HepG2 (cell line): ENCODE data around the gene SGO1. TPM values are rescaled to one million over a fixed set of nuclear protein-coding genes. Genes with fewer than 3 reads are reported as not detected.

Experiments
- ATAC-seq: fragments of 200-7000 bp; cut with Tn5 transposase; 3 replicates; pipeline ENCODE4 v1.9.1; 2020; ENCODE audit warnings: mild to moderate bottlenecking, moderate library complexity
- BruUV-seq: library from RNA; stranded (reverse); fragments of 400-500 nt; replicated peaks from 2 replicates; lab custom pipeline; 2021; lab: Mats Ljungman, UMichigan
- CTCF ChIA-PET: fragments of 300-600 bp; formaldehyde crosslinking; extraction: SDS; loops from one replicate; lab custom pipeline; 2021; ENCODE audit warnings: low total read pairs, inconsistent platforms, low intra/inter-chr PET ratio; lab: Yijun Ruan, JAX
- POLR2A ChIA-PET: fragments of 350-600 bp; sonication (Branson Sonifier 250); formaldehyde crosslinking; loops from one replicate; lab custom pipeline; 2020; ENCODE audit warnings: antibody characterized with exemption, inconsistent platforms; lab: Yijun Ruan, JAX
- DNase-seq: peaks from one replicate; pipeline ENCODE4 v3.0.0-alpha.2; 2015; ENCODE audit warnings: low spot score
- FAIRE-seq: peaks from 3 replicates; lab custom pipeline; 2011; peaks lifted over from hg19 to GRCh38; lab: Jason Lieb, UNC
- H2AFZ ChIP-seq: one replicate; pipeline ENCODE4 v1.6.1; 2011; ENCODE audit warnings: low read length, inconsistent platforms
- H3K27ac ChIP-seq: fragments of 300-600 bp; 3 replicates; pipeline ENCODE4 v1.8.0; 2011; ENCODE audit warnings: mixed run types, mild to moderate bottlenecking, mixed read lengths, low read length, inconsistent platforms; ENCODE audit not compliant: insufficient read depth; ENCODE audit errors: extremely low read length
- H3K27me3 ChIP-seq, 2 experiments: fragments of 200-600 bp in 1 of 2; 2 replicates in 1 of 2; 3 replicates in 1 of 2; pipeline versions ENCODE4 v1.6.0 to v1.8.0; 2011; ENCODE audit warnings: low read length in 2 of 2, mild to moderate bottlenecking in 2 of 2, moderate library complexity in 2 of 2, inconsistent platforms in 1 of 2; ENCODE audit not compliant: insufficient read depth in 2 of 2, control insufficient read depth in 1 of 2
- H3K36me3 ChIP-seq, 2 experiments: fragments of 200-600 bp in 1 of 2; replicated peaks in 1 of 2; 2 replicates in 1 of 2; 3 replicates in 1 of 2; pipeline versions ENCODE4 v1.5.1 to v1.8.0; 2011; ENCODE audit warnings: low read length in 2 of 2, inconsistent platforms in 1 of 2; ENCODE audit not compliant: insufficient read depth in 2 of 2, control insufficient read depth in 1 of 2
- H3K4me1 ChIP-seq: 2 replicates; pipeline ENCODE4 v1.5.1; 2012; ENCODE audit warnings: low read length, inconsistent platforms; ENCODE audit not compliant: insufficient read depth
- H3K4me2 ChIP-seq: 2 replicates; pipeline ENCODE4 v1.6.0; 2011; ENCODE audit warnings: low read depth, low read length, inconsistent platforms
- H3K4me3 ChIP-seq, 3 experiments: fragments of 200-600 bp in 1 of 3; sonication (generic), shearing (Covaris generic) in 1 of 3; replicated peaks in 1 of 3; 2 replicates each; pipeline ENCODE4 v1.5.1; 2011 to 2016; ENCODE audit warnings: low read length in 3 of 3, inconsistent platforms in 2 of 3, low read depth in 2 of 3, mild to moderate bottlenecking in 2 of 3, control low read depth in 1 of 3, mixed read lengths in 1 of 3; ENCODE audit not compliant: insufficient read depth in 1 of 3
- H3K79me2 ChIP-seq: one replicate; pipeline ENCODE4 v1.6.1; 2011; ENCODE audit warnings: low read length, inconsistent platforms; ENCODE audit not compliant: insufficient read depth
- H3K9ac ChIP-seq: 2 replicates; pipeline ENCODE4 v1.6.0; 2011; ENCODE audit warnings: mild to moderate bottlenecking, low read depth, low read length, inconsistent platforms; ENCODE audit not compliant: insufficient read depth
- H3K9me3 ChIP-seq: 2 replicates; pipeline ENCODE4 v1.5.1; 2012; ENCODE audit warnings: mild to moderate bottlenecking, low read length
- H4K20me1 ChIP-seq: 2 replicates; pipeline ENCODE4 v1.6.0; 2011; ENCODE audit warnings: inconsistent platforms, mild to moderate bottlenecking, low read length, moderate library complexity; ENCODE audit not compliant: insufficient read depth
- MBNL3 ChIP-seq: fragments of 250-450 bp; sonication (Bioruptor Pico); conservative IDR thresholded peaks from 2 replicates; pipeline ENCODE4 v1.8.0; 2022; ENCODE audit warnings: mild to moderate bottlenecking, inconsistent platforms
- NFE2L2 ChIP-seq: fragments of 150-350 bp; IDR thresholded peaks from 2 replicates; pipeline ENCODE4 v1.6.1; 2014; ENCODE audit warnings: low read length
- SP1 ChIP-seq, 2 experiments: fragments of 450-650 bp in 1 of 2; sonication (generic) in 1 of 2; formaldehyde crosslinking in 1 of 2; IDR thresholded peaks; 2 replicates each; pipeline versions ENCODE4 v1.4.0 to v1.6.1; 2016 to 2020; ENCODE audit warnings: missing genetic modification reagents in 1 of 2
- THAP9 ChIP-seq: sonication (generic); formaldehyde crosslinking; IDR thresholded peaks from 2 replicates; pipeline ENCODE4; 2020; ENCODE audit warnings: missing genetic modification reagents, mild to moderate bottlenecking, borderline replicate concordance
- ZNF598 ChIP-seq: sonication (generic); formaldehyde crosslinking; IDR thresholded peaks from 2 replicates; pipeline ENCODE4 v1.5.1; 2020; ENCODE audit warnings: mild to moderate bottlenecking, missing genetic modification reagents, borderline replicate concordance
- ZNF660 ChIP-seq: sonication (generic); formaldehyde crosslinking; IDR thresholded peaks from 2 replicates; pipeline ENCODE4 v1.5.1; 2020; ENCODE audit warnings: mild to moderate bottlenecking, low read depth, missing genetic modification reagents, borderline replicate concordance
- ZNF770 ChIP-seq: sonication (generic); formaldehyde crosslinking; IDR thresholded peaks from 2 replicates; pipeline ENCODE4 v1.5.0; 2020; ENCODE audit warnings: mild to moderate bottlenecking, missing genetic modification reagents
- WGBS: methylation state at CpG from one replicate; pipeline ENCODE4 v1.1.6; 2017; ENCODE audit warnings: low lambda C conversion rate; 5-methylcytosine and 5-hydroxymethylcytosine counted together
- in situ Hi-C: cut with HindIII; loops from 2 replicates; pipeline ENCODE4 v1.10.0; 2017; ENCODE audit warnings: low pct_unique_long_range_greater_than_20kb; ENCODE audit not compliant: extremely low pct_ligation_motif_present
- intact Hi-C: fragments of 100-400 bp; cut with micrococcal nuclease; formaldehyde crosslinking; loops from one replicate; pipeline ENCODE4 v1.10.0; 2022; ENCODE audit not compliant: unreplicated experiment
- polyA plus RNA-seq, 8 experiments: library from polyadenylated mRNA; depleted of rRNA in 3 of 8; stranded (reverse) in 7 of 8; unstranded in 1 of 8; fragments of >200 nt; fragmentation: Illumina TruSeq in 4 of 8; extraction: Trizol in 4 of 8; gene quantifications; 2 replicates each; pipeline versions ENCODE4 v1.2.1 to v1.2.3, GENCODE V29; 2011 to 2016; ENCODE audit warnings: low read depth in 4 of 8, missing spikeins in 1 of 8, mixed read lengths in 1 of 8; ENCODE audit not compliant: insufficient read depth in 1 of 8
- total RNA-seq, 5 experiments: library from RNA; depleted of rRNA; stranded (reverse); fragments of >200 nt; fragmentation: Illumina TruSeq; extraction: Trizol; gene quantifications; 2 replicates each; pipeline ENCODE4 v1.2.3, GENCODE V29; 2016; ENCODE audit warnings: low read depth in 1 of 5

Gene SGO1
- total and polyA plus RNA-seq, 2 of the 13 experiments (the other 11 are each of a cell fraction or from before 2014, with no cell fraction given): 2.1 to 16.1 TPM

- no peak for TF ChIP-seq THAP9 (CRISPR knock-in tag)
- no peak for TF ChIP-seq NFE2L2
These were observed 60.7 kb downstream of the SGO1 start (continued) for GRCh38 chr3:20125289-20125688.

GRCh38 chr3:20123131-20123652, 62.8 kb downstream of the SGO1 start:
- ChIA-PET POLR2A (no interaction called here), CTCF (no interaction called here)
- Histone ChIP-seq H3K4me3 (no peak overlapping the region), H2AFZ (no peak overlapping the region), H3K9me3 (no peaks in the 10 kb centered on the region), H3K27me3 (no peaks in the 10 kb centered on the region; a peak in 1 of 5 replicates), H3K4me2 (no peak overlapping the region), H3K9ac (no peak overlapping the region), H4K20me1 (no peaks in the 10 kb centered on the region), H3K79me2 (no peaks in the 10 kb centered on the region), H3K36me3 (no peaks in the 10 kb centered on the region), H3K4me1 (no peaks in the 10 kb centered on the region), H3K27ac (no peak overlapping the region)
- 70% methylated on average over 2 of the region's 2 CpGs for WGBS
- TF ChIP-seq SP1 (IDR thresholded peaks at IDR 0.05): no peak
- TF ChIP-seq SP1 (CRISPR knock-in tag; IDR thresholded peaks at IDR 0.05): no peak
- TF ChIP-seq ZNF770 (CRISPR knock-in tag): no peak
- no peak for TF ChIP-seq ZNF598
- TF ChIP-seq ZNF660 (CRISPR knock-in tag): no peak
- no peak for TF ChIP-seq MBNL3 (CRISPR knock-in tag)
- DNase-seq (no peak), FAIRE-seq (no peak), ATAC-seq (no peak)
- in situ Hi-C loops (no loop called here), intact Hi-C loops (no loop called here)
- BruUV-seq: no TSS peak
